Ramos (cell line): ENCODE results near the gene GPR62.

Source experiments
- in situ Hi-C: fragments of 300-500 bp; cut with MboI; formaldehyde crosslinking; loops from one replicate; pipeline ENCODE4 v1.14.3; 2022; ENCODE audit warnings: low sequenced_read_pairs; ENCODE audit not compliant: unreplicated experiment

GPR62 gene

DNA sequence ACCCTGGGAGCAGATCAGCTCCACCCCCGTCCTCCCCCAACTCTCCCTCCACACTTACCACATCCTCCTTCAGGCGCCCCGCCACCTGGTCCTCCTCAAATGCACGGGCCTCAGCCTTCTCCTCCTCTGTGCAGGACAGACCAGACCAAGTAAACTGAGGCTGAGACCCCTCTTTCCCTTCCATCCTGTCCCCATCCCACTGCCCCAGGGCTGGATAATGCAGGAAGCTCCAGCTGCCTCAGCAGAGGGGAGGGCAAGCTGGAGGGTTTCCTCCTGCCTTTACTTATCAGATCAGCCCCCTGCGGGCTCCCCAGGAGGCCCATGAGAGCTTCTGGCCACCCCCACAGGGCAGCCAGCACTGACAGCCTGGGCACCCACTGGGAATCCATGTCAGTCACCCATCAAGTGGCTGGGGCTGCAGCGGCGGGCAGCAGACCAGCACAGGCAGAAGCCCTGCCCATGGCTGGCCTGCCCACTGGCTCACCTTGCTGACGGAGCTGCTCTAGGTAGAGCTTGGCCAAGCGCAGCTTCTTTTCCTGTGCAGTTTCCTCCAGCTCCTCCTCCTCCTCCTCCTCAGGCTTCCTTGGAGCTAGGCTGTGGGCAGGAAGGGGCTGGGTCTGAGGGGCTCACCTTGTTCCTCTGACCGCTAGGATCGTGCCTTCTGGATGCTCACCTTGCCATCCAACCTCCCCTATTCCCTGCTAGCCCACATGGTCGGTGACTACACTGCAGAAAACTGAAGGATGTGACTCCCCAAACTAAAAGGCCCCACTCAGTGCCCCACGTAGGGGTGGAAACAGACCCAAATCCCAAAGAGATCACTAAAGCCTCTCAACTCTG, 17.4 kb upstream of the GPR62 start:
- in situ Hi-C loops: no loop called here

DNA sequence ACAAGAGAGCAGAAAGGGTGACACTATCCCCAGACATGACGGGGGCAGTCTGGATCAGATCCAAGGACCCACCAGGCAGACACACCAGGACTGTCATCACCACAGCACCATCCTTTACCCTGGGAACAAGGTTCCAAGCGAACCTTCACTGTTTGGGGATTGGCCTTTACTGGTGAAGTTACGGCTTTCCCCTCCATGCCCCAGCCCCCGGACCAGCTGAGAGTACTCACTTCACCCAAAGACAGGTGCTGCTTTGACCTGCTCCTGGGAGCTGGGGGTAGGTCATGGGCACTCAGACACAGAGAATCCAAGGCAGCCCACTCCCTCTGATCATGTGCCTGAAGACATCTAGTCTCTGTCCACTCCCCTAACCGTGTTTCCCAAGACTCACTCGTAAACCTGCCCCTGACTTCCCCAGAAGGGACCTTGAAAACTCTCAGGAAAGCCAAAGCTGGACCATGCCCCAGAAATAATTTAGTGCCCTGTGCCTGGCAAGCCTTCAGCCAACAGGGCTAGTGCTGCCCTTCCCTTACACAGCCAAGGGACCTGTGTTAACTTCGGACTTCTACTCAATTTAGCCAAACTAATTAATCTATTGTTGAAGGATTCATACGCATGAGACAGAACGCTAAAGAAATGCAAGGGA, 16.3 kb upstream of the GPR62 start:
- in situ Hi-C loops: no loop called here

DNA sequence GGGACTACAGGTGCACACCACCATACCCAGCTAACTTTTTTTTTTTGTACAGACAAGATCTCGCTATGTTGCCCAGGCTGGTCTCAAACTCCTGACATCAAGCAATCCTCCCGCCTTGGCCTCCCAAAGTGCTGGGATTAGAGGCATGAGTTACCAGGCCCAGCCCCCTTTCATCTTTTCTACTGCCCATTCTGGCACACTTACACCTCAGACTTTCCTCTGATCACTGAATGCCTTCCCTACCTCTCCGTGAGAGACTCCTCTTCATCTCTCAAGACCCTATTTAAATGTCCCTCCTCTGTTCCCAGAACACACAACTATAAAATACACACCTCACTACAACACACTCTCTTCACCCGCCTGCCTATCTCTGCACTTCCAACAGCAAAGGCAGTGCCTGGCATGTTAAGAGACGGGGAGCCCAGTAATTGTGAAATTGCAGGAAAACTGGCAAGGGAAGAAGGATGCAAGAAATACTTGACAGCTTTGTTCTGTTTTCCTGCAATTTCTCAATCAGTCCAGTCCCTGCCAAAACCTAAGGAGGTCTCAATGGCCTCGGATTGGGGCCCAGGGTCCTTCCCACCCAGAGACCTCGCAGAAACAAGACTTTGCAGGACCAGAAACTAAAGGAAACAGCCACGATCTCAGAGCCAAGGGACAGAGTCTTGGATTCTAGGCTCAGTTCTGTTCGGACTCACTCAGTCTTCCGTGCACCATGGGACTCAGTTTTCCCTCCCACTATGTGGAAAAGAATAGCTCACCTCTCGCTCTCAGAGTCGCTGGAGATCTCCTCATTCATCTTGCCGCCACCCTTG, 14.3 kb upstream of the GPR62 start:
- in situ Hi-C loops: no loop called here

GRCh38 chr3:51941463-51941797, 13.8 kb upstream of the GPR62 start:
- in situ Hi-C loops: no loop called here

DNA sequence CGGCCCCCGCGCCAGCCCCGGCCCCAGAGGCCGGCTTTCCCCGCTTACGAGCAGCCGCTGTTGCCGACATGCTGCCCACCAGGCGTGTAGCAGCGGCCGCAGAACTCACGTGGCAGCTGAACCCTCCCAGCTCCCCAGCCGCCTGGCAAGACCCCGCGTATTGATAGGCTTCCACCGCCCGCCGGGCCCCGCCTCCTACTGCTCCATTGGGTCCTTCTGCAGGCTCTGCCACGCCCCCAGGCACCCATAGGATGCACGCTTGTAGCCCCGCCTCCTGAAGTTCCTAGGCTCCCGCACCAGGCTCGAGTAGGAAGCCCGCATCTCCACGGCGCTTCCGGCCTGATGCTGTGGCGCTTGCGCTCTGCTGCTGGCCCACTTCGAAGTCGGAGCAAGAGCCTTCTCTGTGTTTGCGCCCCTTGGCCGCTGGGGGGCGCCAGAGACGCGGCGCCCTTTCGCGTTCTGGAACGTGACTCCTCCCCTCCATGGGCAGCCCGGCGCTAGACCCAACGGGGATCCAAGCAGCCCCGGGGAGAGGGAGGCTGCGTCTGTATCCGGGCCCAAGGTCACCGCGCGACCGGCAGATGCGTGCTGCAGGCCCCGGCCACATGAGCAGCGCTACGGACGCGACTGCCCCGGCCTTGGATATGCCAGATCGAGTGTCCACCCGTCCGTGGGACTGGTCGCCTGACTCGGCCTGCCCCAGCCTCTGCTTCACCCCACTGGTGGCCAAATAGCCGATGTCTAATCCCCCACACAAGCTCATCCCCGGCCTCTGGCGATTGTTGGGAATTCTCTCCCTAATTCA, 13.2 kb upstream of the GPR62 start, which contains the start of the genes PARP3 and RRP9:
PARP3 (plus strand) TSS at position 566 of the 805 bp plus-strand sequence. CDS start 993 bp downstream, outside the sequence.
RRP9 (minus strand) TSS at position 107 of the 805 bp plus-strand sequence; CDS start at position 70, 37 bp downstream.
- in situ Hi-C loops: no loop called here

- in situ Hi-C loops: no loop called here
Observed at GRCh38 chr3:51942603-51943450, 12.4 kb upstream of the GPR62 start.

DNA sequence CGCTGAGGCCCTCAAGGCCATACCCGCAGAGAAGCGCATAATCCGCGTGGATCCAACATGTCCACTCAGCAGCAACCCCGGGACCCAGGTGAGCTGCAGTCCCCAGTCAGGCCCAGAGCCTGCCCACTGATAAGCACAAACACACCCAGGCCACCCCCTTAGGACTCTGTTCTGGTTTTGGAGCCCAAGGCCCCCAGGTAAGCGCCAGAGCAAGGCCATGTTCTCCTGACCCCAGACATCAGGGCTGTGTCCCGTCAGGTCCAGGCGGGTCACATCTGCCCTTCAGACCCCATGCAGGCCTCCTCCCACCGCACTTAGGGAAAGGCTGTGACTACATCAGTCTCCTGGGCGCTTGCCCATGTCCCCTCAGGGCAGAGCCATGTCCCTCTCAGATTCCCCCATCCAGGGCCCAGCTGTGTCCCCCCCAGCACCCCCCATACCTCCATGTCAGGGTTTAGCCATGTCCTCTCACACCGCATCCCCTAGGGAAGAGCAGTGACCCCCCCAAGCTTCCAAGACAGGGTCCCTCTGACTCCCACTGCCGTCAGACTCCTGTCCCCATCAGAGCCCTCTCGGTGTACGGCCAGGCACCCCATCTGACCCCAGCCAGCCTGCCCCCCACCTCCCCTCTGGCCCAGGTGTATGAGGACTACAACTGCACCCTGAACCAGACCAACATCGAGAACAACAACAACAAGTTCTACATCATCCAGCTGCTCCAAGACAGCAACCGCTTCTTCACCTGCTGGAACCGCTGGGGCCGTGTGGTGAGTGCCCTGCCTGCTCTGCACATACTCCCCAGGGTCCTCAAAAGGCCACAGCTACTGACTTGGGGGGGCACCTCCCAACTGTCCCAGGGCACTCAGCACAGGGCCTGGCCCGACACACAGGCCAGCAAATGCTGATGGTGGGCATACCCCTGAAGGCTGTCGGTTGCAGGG, 11.5 kb upstream of the GPR62 start:
- in situ Hi-C loops: no loop called here

DNA sequence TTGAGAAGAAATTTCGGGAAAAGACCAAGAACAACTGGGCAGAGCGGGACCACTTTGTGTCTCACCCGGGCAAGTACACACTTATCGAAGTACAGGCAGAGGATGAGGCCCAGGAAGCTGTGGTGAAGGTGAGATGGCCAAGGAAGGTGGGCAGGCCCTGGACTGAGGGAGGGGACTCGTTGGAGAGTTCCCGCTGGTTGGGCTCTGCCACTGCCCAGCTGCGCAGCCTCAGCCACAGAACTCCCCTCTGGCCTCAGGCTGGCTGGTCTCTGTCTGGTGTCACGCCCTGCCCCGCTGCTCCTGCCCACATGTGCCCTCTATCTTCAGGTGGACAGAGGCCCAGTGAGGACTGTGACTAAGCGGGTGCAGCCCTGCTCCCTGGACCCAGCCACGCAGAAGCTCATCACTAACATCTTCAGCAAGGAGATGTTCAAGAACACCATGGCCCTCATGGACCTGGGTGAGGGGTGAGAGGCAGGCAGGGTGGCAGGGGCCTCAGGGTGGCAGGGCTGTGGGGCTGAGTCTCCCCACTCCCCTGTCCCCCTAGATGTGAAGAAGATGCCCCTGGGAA, 10.6 kb upstream of the GPR62 start:
- in situ Hi-C loops: no loop called here

GRCh38 chr3:51945031-51945840, 9.9 kb upstream of the GPR62 start:
- in situ Hi-C loops: no loop called here

DNA sequence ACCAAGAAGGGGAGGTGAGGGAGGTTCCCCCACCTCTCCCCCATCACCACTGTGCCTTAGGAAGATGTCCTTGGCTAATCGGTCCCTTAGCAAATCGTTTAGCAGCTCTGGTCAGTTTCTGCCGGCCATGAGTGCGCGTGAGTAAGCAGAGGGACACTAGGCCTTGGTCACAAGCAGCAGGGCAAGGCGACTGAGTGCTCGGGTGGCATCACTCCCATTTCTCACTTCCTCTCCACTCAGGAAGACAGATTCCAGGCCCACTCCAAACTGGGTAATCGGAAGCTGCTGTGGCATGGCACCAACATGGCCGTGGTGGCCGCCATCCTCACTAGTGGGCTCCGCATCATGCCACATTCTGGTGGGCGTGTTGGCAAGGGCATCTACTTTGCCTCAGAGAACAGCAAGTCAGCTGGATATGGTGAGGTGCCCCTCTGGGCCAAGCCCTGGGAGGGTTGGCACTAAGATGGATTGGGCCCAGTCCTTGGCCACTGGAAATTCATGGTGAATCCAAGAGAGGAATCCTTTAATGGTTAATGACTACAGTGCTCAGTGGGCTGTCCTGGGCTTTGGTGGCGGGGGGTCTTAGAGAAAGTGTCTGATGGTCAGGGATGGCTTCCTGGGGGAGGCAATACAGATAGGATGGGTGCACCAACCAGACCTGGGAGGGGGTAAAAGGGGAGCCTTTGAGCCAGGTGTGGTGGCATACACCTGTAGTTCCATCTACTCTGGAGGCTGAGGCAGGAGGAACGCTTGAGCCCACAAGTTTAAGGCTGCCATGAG, 9.1 kb upstream of the GPR62 start:
- in situ Hi-C loops: no loop called here

DNA sequence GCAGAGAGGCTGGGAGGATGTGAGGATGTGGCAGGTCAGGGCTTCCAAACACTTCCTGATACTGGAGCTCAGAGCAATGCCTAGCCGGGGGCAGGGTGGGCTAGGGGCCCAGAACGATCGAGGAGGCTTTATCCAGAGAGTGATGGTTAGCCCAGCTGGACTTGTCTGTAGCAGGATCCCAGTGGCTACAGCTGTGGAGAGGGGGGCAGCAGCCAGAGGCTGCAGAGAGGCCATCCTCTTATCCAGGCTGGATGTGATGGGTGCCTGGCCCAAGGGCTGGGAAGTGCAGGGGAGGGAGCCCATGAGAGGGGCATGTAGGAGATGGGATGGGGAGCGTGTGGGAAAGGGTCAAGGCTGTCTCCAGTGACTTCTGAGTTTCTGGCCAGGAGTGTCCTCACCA, 8.4 kb upstream of the GPR62 start:
- in situ Hi-C loops: no loop called here

- in situ Hi-C loops: no loop called here
Observed at GRCh38 chr3:51947215-51947900, 7.8 kb upstream of the GPR62 start.

- in situ Hi-C loops: no loop called here
Observed at GRCh38 chr3:51948016-51948580, 7.1 kb upstream of the GPR62 start.

DNA sequence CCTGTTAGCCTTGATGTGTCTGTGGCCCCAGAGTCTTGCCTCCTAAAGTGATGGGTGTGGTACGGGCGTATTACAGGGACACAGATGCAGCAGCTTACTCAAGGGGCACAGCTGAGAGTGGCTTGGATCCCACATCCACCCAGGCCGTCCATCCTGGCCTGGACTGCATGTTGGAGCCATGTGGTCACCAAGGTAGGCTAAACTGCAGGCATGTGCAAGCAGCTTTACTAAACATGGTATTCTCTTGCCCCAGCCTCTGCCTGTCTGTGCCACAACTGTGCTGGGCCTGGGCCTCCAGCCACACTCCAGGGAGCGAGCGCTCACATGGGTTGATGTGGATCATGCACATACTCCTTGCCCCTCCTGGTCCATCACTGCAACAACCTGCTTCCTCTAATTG, 6.1 kb upstream of the GPR62 start:
- in situ Hi-C loops: no loop called here

- in situ Hi-C loops: no loop called here
Observed at GRCh38 chr3:51950899-51951298, 4.3 kb upstream of the GPR62 start.
